SH-SY5Y (cell line): ENCODE measurements around the gene HBA2.

Experiments
- GATA2 ChIP-seq: IDR thresholded peaks from 2 replicates; pipeline ENCODE4 v1.6.1; 2011; ENCODE audit warnings: mild to moderate bottlenecking, low read depth, low read length
- GATA3 ChIP-seq: IDR thresholded peaks from 2 replicates; pipeline ENCODE4 v1.6.1; 2011; ENCODE audit warnings: low read depth, mild to moderate bottlenecking, low read length, moderate library complexity

- TF ChIP-seq GATA3 (no peak), GATA2 (no peak)
Measured at GRCh38 chr16:169014-169413, 3.7 kb upstream of the HBA2 start.
